Measurements from ENCODE around the gene CNTNAP4. TPM values are rescaled to one million over a fixed set of nuclear protein-coding genes. Genes with fewer than 3 reads are reported as not detected.

CNTNAP4 gene
- total RNA-seq, 1 experiment from 2014 or later, result not detected

- no TSS peak for BruUV-seq (replicated peaks)
- Histone ChIP-seq H3K9ac (ENCODE audit: low read length) (no peak overlapping the region), H3K27ac (ENCODE audit: low read length) (no peak overlapping the region), H3K79me2 (ENCODE audit: low read length) (no peaks in the 10 kb centered on the region), H3K4me3 (ENCODE audit: low read length) (no peak overlapping the region), H3K27me3 (ENCODE audit: low read length) (no peaks in the 10 kb centered on the region), H2AFZ (ENCODE audit: low read length) (no peak overlapping the region), H3K36me3 (ENCODE audit: low read depth, low read length) (no peaks in the 10 kb centered on the region), H3K4me1 (ENCODE audit: insufficient read depth, low read length) (no peaks in the 10 kb centered on the region), H3F3A (ENCODE audit: low read length, unreplicated experiment) (no peaks in the 10 kb centered on the region), H4K20me1 (ENCODE audit: low read length) (no peaks in the 10 kb centered on the region), H3K9me2 (replicated peaks; ENCODE audit: low read length) (no peaks in the 10 kb centered on the region), H3K4me2 (ENCODE audit: low read length) (no peak overlapping the region), H3K9me3 (ENCODE audit: low read length) (no peaks in the 10 kb centered on the region)
- no peak for DNase-seq
- intact Hi-C loops (cut with micrococcal nuclease), result no loop called here
- ATAC-seq, result no peak
- POLR2A ChIA-PET (ENCODE audit: unreplicated experiment), result no interaction called here
- TF ChIP-seq EZH2 (IDR thresholded peaks at IDR 0.05; ENCODE audit: low read length, unreplicated experiment) (no peak), EZH2phosphoT487 (IDR thresholded peaks at IDR 0.05; ENCODE audit: borderline replicate concordance, low read length) (no peak)
- TF ChIP-seq, protein P1, sequence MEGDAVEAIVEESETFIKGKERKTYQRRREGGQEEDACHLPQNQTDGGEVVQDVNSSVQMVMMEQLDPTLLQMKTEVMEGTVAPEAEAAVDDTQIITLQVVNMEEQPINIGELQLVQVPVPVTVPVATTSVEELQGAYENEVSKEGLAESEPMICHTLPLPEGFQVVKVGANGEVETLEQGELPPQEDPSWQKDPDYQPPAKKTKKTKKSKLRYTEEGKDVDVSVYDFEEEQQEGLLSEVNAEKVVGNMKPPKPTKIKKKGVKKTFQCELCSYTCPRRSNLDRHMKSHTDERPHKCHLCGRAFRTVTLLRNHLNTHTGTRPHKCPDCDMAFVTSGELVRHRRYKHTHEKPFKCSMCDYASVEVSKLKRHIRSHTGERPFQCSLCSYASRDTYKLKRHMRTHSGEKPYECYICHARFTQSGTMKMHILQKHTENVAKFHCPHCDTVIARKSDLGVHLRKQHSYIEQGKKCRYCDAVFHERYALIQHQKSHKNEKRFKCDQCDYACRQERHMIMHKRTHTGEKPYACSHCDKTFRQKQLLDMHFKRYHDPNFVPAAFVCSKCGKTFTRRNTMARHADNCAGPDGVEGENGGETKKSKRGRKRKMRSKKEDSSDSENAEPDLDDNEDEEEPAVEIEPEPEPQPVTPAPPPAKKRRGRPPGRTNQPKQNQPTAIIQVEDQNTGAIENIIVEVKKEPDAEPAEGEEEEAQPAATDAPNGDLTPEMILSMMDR (conservative IDR thresholded peaks at IDR 0.05; ENCODE audit: low read depth, low read length), result no peak
- CTCF ChIA-PET, result no interaction called here
These were observed 222.8 kb downstream of the CNTNAP4 start for GRCh38 chr16:76500006-76500405.

- no peaks in the 10 kb centered on the region for H3K36me3 ChIP-seq (ENCODE audit: low read depth, low read length)
- intact Hi-C loops (cut with micrococcal nuclease), result no loop called here
- DNase-seq (no peak), ATAC-seq (no peak)
- H3K9me3 ChIP-seq (ENCODE audit: low read length), result no peaks in the 10 kb centered on the region
- ChIA-PET CTCF (no interaction called here), POLR2A (ENCODE audit: unreplicated experiment) (no interaction called here)
- H3F3A ChIP-seq (ENCODE audit: low read length, unreplicated experiment), result no peaks in the 10 kb centered on the region
- H3K79me2 ChIP-seq (ENCODE audit: low read length), result no peaks in the 10 kb centered on the region
- H3K4me1 ChIP-seq (ENCODE audit: insufficient read depth, low read length), result no peaks in the 10 kb centered on the region
- no peak overlapping the region for H3K9ac ChIP-seq (ENCODE audit: low read length)
- no peaks in the 10 kb centered on the region for H3K27me3 ChIP-seq (ENCODE audit: low read length)
- BruUV-seq (replicated peaks), result no TSS peak
- TF ChIP-seq EZH2phosphoT487 (IDR thresholded peaks at IDR 0.05; ENCODE audit: borderline replicate concordance, low read length) (no peak), EZH2 (IDR thresholded peaks at IDR 0.05; ENCODE audit: low read length, unreplicated experiment) (no peak)
- TF ChIP-seq, protein P1 (conservative IDR thresholded peaks at IDR 0.05; ENCODE audit: low read depth, low read length), result no peak
- H2AFZ ChIP-seq (ENCODE audit: low read length), result no peak overlapping the region
- no peaks in the 10 kb centered on the region for H3K9me2 ChIP-seq (replicated peaks; ENCODE audit: low read length)
- H3K4me3 ChIP-seq (ENCODE audit: low read length), result no peak overlapping the region
- no peaks in the 10 kb centered on the region for H4K20me1 ChIP-seq (ENCODE audit: low read length)
- H3K27ac ChIP-seq (ENCODE audit: low read length), result no peak overlapping the region
- no peak overlapping the region for H3K4me2 ChIP-seq (ENCODE audit: low read length)
These were observed 224.9 kb downstream of the CNTNAP4 start for GRCh38 chr16:76502063-76502462.

DNA sequence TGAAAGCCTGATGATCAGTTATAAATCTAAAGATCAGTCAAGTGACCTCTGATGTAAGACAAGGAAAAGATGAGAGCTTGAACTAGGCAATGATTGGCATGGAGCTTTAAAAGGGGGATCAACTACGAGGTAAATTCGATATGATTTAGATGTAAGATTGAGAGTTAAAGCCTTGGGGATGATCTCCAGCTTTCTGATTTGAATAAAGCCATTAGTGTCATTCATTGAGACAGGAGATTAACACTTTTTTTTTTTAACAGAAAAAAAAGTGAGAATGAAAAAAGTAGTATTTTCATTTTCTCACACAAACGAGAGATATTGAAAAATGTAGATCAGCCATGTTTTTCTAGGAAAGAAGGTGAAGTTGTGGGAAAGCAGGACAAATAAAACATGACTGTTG, 225.4 kb downstream of the CNTNAP4 start:
- Histone ChIP-seq H3K9me2 (replicated peaks; ENCODE audit: low read length) (no peaks in the 10 kb centered on the region), H2AFZ (ENCODE audit: low read length) (no peak overlapping the region), H3K27ac (ENCODE audit: low read length) (no peak overlapping the region), H3K36me3 (ENCODE audit: low read depth, low read length) (no peaks in the 10 kb centered on the region), H3K4me2 (ENCODE audit: low read length) (no peak overlapping the region), H3K9ac (ENCODE audit: low read length) (no peak overlapping the region), H4K20me1 (ENCODE audit: low read length) (no peaks in the 10 kb centered on the region), H3K4me3 (ENCODE audit: low read length) (no peak overlapping the region), H3K79me2 (ENCODE audit: low read length) (no peaks in the 10 kb centered on the region), H3K4me1 (ENCODE audit: insufficient read depth, low read length) (no peaks in the 10 kb centered on the region), H3F3A (ENCODE audit: low read length, unreplicated experiment) (no peaks in the 10 kb centered on the region), H3K27me3 (ENCODE audit: low read length) (no peaks in the 10 kb centered on the region), H3K9me3 (ENCODE audit: low read length) (no peaks in the 10 kb centered on the region)
- POLR2A ChIA-PET (ENCODE audit: unreplicated experiment), result no interaction called here
- intact Hi-C loops (cut with micrococcal nuclease), result no loop called here
- no peak for TF ChIP-seq EZH2 (IDR thresholded peaks at IDR 0.05; ENCODE audit: low read length, unreplicated experiment)
- DNase-seq (no peak), ATAC-seq (no peak)
- no TSS peak for BruUV-seq (replicated peaks)
- CTCF ChIA-PET, result no interaction called here

Data from PC-3 (cell line).